ENCODE data around the gene HEXB. TPM values are rescaled to one million over a fixed set of nuclear protein-coding genes. Genes with fewer than 3 reads are reported as not detected.
"Not testable (repeated sequence)": the region's sequence is repeated elsewhere in the genome, so short reads cannot be mapped to it uniquely, and the experiment has no call there.

Gene HEXB
- total RNA-seq, 4 donors from 2014 or later: 143 to 235 (median 168) TPM

DNA sequence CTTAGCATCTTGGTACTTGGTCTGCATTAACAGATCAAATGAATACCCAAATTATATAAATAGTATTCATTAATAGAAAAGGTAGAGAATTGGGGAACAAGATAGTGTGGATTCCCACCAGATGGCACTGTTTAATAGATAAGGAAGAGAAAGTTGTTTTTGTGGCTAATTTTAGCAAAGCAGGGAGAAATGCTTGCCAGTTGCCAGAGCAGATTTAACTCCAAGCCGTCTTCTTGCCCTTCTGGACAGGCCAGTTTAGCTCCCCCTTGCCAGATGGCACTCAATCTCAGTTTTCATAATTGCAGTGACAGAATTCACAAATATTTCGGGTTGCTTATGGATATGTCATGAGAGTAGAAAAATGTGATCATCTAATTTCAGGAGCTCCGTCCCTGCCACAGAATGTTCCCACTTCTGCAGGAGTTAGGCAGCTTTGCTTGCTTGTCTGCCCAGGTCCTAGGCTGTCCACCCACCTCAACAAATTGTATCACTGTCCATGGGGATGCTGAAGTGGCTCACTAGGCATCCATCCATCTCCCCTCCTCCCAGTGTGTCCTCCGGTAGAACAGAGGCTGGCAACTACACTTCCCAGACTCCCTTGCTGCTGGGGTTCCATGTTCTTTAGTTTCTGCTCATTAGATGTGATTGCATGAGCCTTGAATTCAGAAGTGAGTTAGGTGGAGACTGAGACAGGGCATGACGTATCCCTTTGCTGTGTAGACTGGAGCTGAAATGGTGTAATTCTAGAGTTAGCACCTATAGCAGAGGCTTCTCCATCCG is 11.8 kb upstream of the HEXB start:
- H3K4me3 ChIP-seq: no peak overlapping the region

DNA sequence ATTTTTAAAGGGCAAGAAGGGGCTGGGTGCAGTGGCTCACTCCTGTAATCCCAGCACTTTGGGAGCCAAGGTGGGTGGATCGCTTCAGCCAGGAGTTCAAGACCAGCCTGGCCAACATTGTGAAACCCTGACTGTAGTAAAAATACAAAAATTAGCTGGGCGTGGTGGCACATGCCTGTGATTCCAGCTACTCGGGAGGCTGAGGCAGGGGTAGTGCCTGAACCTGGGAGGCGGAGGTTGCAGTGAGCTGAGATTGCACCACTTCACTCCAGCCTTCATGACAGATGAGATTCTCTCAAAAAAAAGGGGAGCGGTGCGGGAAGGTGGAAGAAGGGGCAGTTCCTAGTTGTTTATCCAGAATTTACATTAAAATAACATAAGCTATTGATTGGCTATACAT is 8.6 kb upstream of the HEXB start:
- H3K36me3 ChIP-seq; H3K4me3 ChIP-seq; DNase-seq; H3K27ac ChIP-seq; H3K4me1 ChIP-seq; H3K9me3 ChIP-seq; H3K27me3 ChIP-seq; intact Hi-C loops (cut with DNase I; ENCODE audit: low total_unique reads): not testable (repeated sequence)
- WGBS, 2 donors (ENCODE audit: low coverage in 1 of 2): 81 to 92% methylated on average over 5 to 6 of the region's 6 CpGs
- in situ Hi-C loops (cut with MboI; ENCODE audit: low pct_ligation_motif_present in 1 of 4, low pct_unique_long_range_greater_than_20kb in 1 of 4, low sequenced_read_pairs in 3 of 4): loop anchor here in 2 of 4 donors (10.0 kb wide), 1 partner anchor 238 kb away; no protein-coding TSS in a partner anchor

More for the DNA sequence above, 11.8 kb upstream of the HEXB start:
- in situ Hi-C loops (cut with MboI; ENCODE audit: low pct_ligation_motif_present in 1 of 4, low pct_unique_long_range_greater_than_20kb in 1 of 4, low sequenced_read_pairs in 3 of 4) (loop anchor here (10.0 to 25.0 kb wide), 3 partner anchors 239 to 1086 kb away; no protein-coding TSS in a partner anchor), intact Hi-C loops (cut with DNase I; ENCODE audit: low total_unique reads) (no loop called here)
- Histone ChIP-seq H3K4me1 (no peaks in the 10 kb centered on the region), H3K9me3 (no peaks in the 10 kb centered on the region), H3K27me3 (no peaks in the 10 kb centered on the region), H3K27ac (peak overlapping the region in 1 of 4 donors; percentile 33), H3K36me3 (no peaks in the 10 kb centered on the region)
- 0 to 66% methylated on average over 1 to 6 of the region's 6 CpGs for WGBS, 2 donors (ENCODE audit: low coverage in 1 of 2)
- TF ChIP-seq POLR2A (IDR thresholded peaks at IDR 0.05): no peak
- TF ChIP-seq, protein P1, sequence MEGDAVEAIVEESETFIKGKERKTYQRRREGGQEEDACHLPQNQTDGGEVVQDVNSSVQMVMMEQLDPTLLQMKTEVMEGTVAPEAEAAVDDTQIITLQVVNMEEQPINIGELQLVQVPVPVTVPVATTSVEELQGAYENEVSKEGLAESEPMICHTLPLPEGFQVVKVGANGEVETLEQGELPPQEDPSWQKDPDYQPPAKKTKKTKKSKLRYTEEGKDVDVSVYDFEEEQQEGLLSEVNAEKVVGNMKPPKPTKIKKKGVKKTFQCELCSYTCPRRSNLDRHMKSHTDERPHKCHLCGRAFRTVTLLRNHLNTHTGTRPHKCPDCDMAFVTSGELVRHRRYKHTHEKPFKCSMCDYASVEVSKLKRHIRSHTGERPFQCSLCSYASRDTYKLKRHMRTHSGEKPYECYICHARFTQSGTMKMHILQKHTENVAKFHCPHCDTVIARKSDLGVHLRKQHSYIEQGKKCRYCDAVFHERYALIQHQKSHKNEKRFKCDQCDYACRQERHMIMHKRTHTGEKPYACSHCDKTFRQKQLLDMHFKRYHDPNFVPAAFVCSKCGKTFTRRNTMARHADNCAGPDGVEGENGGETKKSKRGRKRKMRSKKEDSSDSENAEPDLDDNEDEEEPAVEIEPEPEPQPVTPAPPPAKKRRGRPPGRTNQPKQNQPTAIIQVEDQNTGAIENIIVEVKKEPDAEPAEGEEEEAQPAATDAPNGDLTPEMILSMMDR (IDR thresholded peaks at IDR 0.05): peak in 4 of 5 experiments; percentile 22 to 44 (median 28)
- TF ChIP-seq EP300 (IDR thresholded peaks at IDR 0.05; ENCODE audit: low read depth): no peak
- no peak for TF ChIP-seq POLR2AphosphoS5 (IDR thresholded peaks at IDR 0.05)
- DNase-seq: no peak

DNA sequence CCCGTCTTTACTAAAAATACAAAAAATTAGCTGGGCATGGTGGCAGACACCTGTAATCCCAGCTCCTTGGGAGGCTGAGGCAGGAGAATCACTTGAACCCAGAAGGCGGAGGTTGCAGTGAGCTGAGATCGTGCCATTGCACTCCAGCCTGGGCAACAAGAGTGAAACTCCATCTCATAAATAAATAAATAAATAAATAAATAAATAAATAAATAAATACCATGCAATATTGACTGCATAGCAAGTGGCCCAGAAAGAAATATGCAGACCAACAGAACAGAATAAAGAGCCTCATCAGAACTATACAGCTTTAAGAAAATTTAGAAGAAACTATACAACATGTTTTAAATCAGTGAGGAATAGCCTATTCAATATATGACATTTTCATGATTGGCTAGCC is 6.9 kb upstream of the HEXB start:
- H3K36me3 ChIP-seq; H3K4me1 ChIP-seq; H3K4me3 ChIP-seq; intact Hi-C loops (cut with DNase I; ENCODE audit: low total_unique reads); DNase-seq; H3K27me3 ChIP-seq; H3K9me3 ChIP-seq; H3K27ac ChIP-seq: not testable (repeated sequence)
- WGBS, 2 donors (ENCODE audit: low coverage in 1 of 2): 73 to 88% methylated on average over 3 of the region's 3 CpGs
- in situ Hi-C loops (cut with MboI; ENCODE audit: low pct_ligation_motif_present in 1 of 4, low pct_unique_long_range_greater_than_20kb in 1 of 4, low sequenced_read_pairs in 3 of 4): loop anchor here in 2 of 4 donors (10.0 kb wide), 1 partner anchor 237 kb away; no protein-coding TSS in a partner anchor

DNA sequence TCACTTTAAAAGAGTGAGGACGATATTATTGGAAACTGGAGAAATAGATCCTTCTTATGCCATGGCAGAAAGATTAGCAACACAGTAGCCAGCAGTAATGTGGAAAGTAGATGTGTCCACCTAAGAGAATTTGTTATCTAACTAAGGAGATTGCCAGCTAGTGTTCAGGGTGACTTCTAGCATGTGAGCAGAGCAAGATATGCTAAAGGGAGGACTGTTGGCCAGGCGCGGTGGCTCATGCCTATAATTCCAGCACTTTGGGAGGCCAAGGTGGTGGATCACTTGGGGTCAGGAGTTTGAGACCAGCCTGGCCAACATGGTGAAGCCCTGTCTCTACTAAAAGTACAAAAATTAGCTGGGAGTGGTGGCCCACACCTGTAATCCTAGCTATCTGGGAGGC is 5.7 kb upstream of the HEXB start:
- intact Hi-C loops (cut with DNase I; ENCODE audit: low total_unique reads); DNase-seq: not testable (repeated sequence)
- in situ Hi-C loops (cut with MboI; ENCODE audit: low pct_ligation_motif_present in 1 of 4, low pct_unique_long_range_greater_than_20kb in 1 of 4, low sequenced_read_pairs in 3 of 4): loop anchor here in 2 of 4 donors (10.0 kb wide), 1 partner anchor 236 kb away; no protein-coding TSS in a partner anchor

DNA sequence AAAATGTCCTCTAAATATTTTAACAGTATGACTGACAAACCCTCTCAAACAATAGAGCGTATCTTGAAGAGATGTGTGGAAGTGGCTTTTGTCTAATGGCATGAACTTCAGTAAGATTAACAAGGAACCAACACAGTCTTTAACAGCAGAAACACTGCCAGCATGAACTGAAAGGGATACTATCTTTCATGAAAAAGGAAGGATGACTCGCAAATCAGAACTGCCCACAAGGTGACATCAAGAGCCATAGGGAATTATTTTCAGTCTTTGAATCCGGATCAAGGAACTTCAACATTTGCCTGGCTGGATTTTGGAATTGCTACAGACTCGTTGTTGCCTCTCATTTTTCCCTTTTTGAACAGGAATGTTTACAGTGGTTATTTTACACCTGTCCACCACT is 5.1 kb upstream of the HEXB start:
- TF ChIP-seq EP300 (IDR thresholded peaks at IDR 0.05; ENCODE audit: low read depth): no peak
- TF ChIP-seq POLR2A (IDR thresholded peaks at IDR 0.05): no peak
- TF ChIP-seq POLR2AphosphoS5 (IDR thresholded peaks at IDR 0.05): no peak
- TF ChIP-seq, protein P1 (IDR thresholded peaks at IDR 0.05): no peak
- 73 to 88% methylated on average over 3 to 4 of the region's 4 CpGs for WGBS, 2 donors (ENCODE audit: low coverage in 1 of 2)
- DNase-seq: no peak
- Histone ChIP-seq H3K9me3 (no peaks in the 10 kb centered on the region), H3K36me3 (no peaks in the 10 kb centered on the region), H3K27ac (no peak overlapping the region), H3K4me1 (no peaks in the 10 kb centered on the region), H3K4me3 (no peak overlapping the region), H3K27me3 (no peaks in the 10 kb centered on the region)
- in situ Hi-C loops (cut with MboI; ENCODE audit: low pct_ligation_motif_present in 1 of 4, low pct_unique_long_range_greater_than_20kb in 1 of 4, low sequenced_read_pairs in 3 of 4) (loop anchor here in 2 of 4 donors (10.0 kb wide), 1 partner anchor 235 kb away; no protein-coding TSS in a partner anchor), intact Hi-C loops (cut with DNase I; ENCODE audit: low total_unique reads) (no loop called here)

More for the DNA sequence above, 5.7 kb upstream of the HEXB start:
- not testable (repeated sequence) for H3K9me3 ChIP-seq, H3K36me3 ChIP-seq, H3K27me3 ChIP-seq, H3K4me1 ChIP-seq, H3K27ac ChIP-seq, H3K4me3 ChIP-seq
- 86 to 100% methylated on average over 2 to 3 of the region's 3 CpGs for WGBS, 2 donors (ENCODE audit: low coverage in 1 of 2)

Measured in transverse colon (tissue), 4 donors.